ENCODE results near the gene FHIP2A. TPM values are rescaled to one million over a fixed set of nuclear protein-coding genes. Genes with fewer than 3 reads are reported as not detected.
"Not testable (repeated sequence)": the region's sequence is repeated elsewhere in the genome, so short reads cannot be mapped to it uniquely, and the experiment has no call there.

FHIP2A gene
- total and polyA plus RNA-seq, 4 donors = 26.8 to 46.4 (median 27.6) TPM

- no peak for DNase-seq (ENCODE audit: low read depth in 4 of 6, low spot score in 6 of 6)
- no peaks in the 10 kb centered on the region for H3K4me1 ChIP-seq (ENCODE audit: control insufficient read depth, insufficient read depth, low read length)
- no peaks in the 10 kb centered on the region for H3K27me3 ChIP-seq (ENCODE audit: control insufficient read depth, insufficient read depth, low read length)
- no peak overlapping the region for H3K4me3 ChIP-seq (ENCODE audit: low read depth, low read length)
- no peak overlapping the region for H3K27ac ChIP-seq (ENCODE audit: low read depth, low read length)
- H3K9me3 ChIP-seq (ENCODE audit: control insufficient read depth, insufficient read depth, low read length) = no peaks in the 10 kb centered on the region
- peaks cover 31% of the 10 kb centered on the region for H3K36me3 ChIP-seq (ENCODE audit: control insufficient read depth, insufficient read depth, low read length)
Measured at GRCh38 chr10:114852197-114852596, 30.6 kb downstream of the FHIP2A start.

GRCh38 chr10:114854906-114855305 is 33.3 kb downstream of the FHIP2A start:
- Histone ChIP-seq H3K36me3 (ENCODE audit: control insufficient read depth, insufficient read depth, low read length) (peaks cover 18% of the 10 kb centered on the region), H3K9me3 (ENCODE audit: control insufficient read depth, insufficient read depth, low read length) (no peaks in the 10 kb centered on the region), H3K4me1 (ENCODE audit: control insufficient read depth, insufficient read depth, low read length) (no peaks in the 10 kb centered on the region), H3K27ac (ENCODE audit: low read depth, low read length) (no peak overlapping the region), H3K27me3 (ENCODE audit: control insufficient read depth, insufficient read depth, low read length) (no peaks in the 10 kb centered on the region), H3K4me3 (ENCODE audit: low read depth, low read length) (no peak overlapping the region)
- DNase-seq (ENCODE audit: low read depth in 4 of 6, low spot score in 6 of 6) = no peak
- no CpG with 5 or more reads among the region's 1 CpG for WGBS (ENCODE audit: insufficient coverage)

GRCh38 chr10:114855776-114856543 is 34.4 kb downstream of the FHIP2A start:
- no peak overlapping the region for H3K4me3 ChIP-seq (ENCODE audit: low read depth, low read length)
- H3K36me3 ChIP-seq (ENCODE audit: control insufficient read depth, insufficient read depth, low read length) = peaks cover 11% of the 10 kb centered on the region
- no peaks in the 10 kb centered on the region for H3K9me3 ChIP-seq (ENCODE audit: control insufficient read depth, insufficient read depth, low read length)
- H3K27me3 ChIP-seq (ENCODE audit: control insufficient read depth, insufficient read depth, low read length) = no peaks in the 10 kb centered on the region
- H3K4me1 ChIP-seq (ENCODE audit: control insufficient read depth, insufficient read depth, low read length) = no peaks in the 10 kb centered on the region
- DNase-seq (ENCODE audit: low read depth in 4 of 6, low spot score in 6 of 6) = no peak
- WGBS (ENCODE audit: insufficient coverage) = 71% methylated on average over 1 of the region's 7 CpGs
- H3K27ac ChIP-seq (ENCODE audit: low read depth, low read length) = no peak overlapping the region

GRCh38 chr10:114856544-114857287 is 35.1 kb downstream of the FHIP2A start:
- DNase-seq (ENCODE audit: low read depth in 4 of 6, low spot score in 6 of 6) = no peak
- no peaks in the 10 kb centered on the region for H3K9me3 ChIP-seq (ENCODE audit: control insufficient read depth, insufficient read depth, low read length)
- no peaks in the 10 kb centered on the region for H3K27me3 ChIP-seq (ENCODE audit: control insufficient read depth, insufficient read depth, low read length)
- no peak overlapping the region for H3K4me3 ChIP-seq (ENCODE audit: low read depth, low read length)
- H3K36me3 ChIP-seq (ENCODE audit: control insufficient read depth, insufficient read depth, low read length) = peaks cover 9% of the 10 kb centered on the region
- H3K4me1 ChIP-seq (ENCODE audit: control insufficient read depth, insufficient read depth, low read length) = no peaks in the 10 kb centered on the region
- H3K27ac ChIP-seq (ENCODE audit: low read depth, low read length) = no peak overlapping the region
- 86% methylated on average over 3 of the region's 9 CpGs for WGBS (ENCODE audit: insufficient coverage)

GRCh38 chr10:114857288-114857565 is 35.6 kb downstream of the FHIP2A start:
- not testable (repeated sequence) for DNase-seq (ENCODE audit: low read depth in 4 of 6, low spot score in 6 of 6); H3K4me3 ChIP-seq (ENCODE audit: low read depth, low read length); H3K27ac ChIP-seq (ENCODE audit: low read depth, low read length); H3K4me1 ChIP-seq (ENCODE audit: control insufficient read depth, insufficient read depth, low read length); H3K36me3 ChIP-seq (ENCODE audit: control insufficient read depth, insufficient read depth, low read length); H3K9me3 ChIP-seq (ENCODE audit: control insufficient read depth, insufficient read depth, low read length); H3K27me3 ChIP-seq (ENCODE audit: control insufficient read depth, insufficient read depth, low read length)
- 95% methylated on average over 5 of the region's 8 CpGs for WGBS (ENCODE audit: insufficient coverage)

GRCh38 chr10:114857922-114858629 is 36.5 kb downstream of the FHIP2A start:
- Histone ChIP-seq H3K27ac (ENCODE audit: low read depth, low read length) (no peak overlapping the region), H3K9me3 (ENCODE audit: control insufficient read depth, insufficient read depth, low read length) (no peaks in the 10 kb centered on the region), H3K4me1 (ENCODE audit: control insufficient read depth, insufficient read depth, low read length) (no peaks in the 10 kb centered on the region), H3K4me3 (ENCODE audit: low read depth, low read length) (no peak overlapping the region), H3K36me3 (ENCODE audit: control insufficient read depth, insufficient read depth, low read length) (peaks cover 9% of the 10 kb centered on the region), H3K27me3 (ENCODE audit: control insufficient read depth, insufficient read depth, low read length) (no peaks in the 10 kb centered on the region)
- no peak for DNase-seq (ENCODE audit: low read depth in 4 of 6, low spot score in 6 of 6)
- WGBS (ENCODE audit: insufficient coverage) = no CpG with 5 or more reads among the region's 2 CpGs

GRCh38 chr10:114859222-114859621 is 37.6 kb downstream of the FHIP2A start:
- no peaks in the 10 kb centered on the region for H3K27me3 ChIP-seq (ENCODE audit: control insufficient read depth, insufficient read depth, low read length)
- no peaks in the 10 kb centered on the region for H3K9me3 ChIP-seq (ENCODE audit: control insufficient read depth, insufficient read depth, low read length)
- peaks cover 7% of the 10 kb centered on the region for H3K36me3 ChIP-seq (ENCODE audit: control insufficient read depth, insufficient read depth, low read length)
- no peaks in the 10 kb centered on the region for H3K4me1 ChIP-seq (ENCODE audit: control insufficient read depth, insufficient read depth, low read length)
- DNase-seq (ENCODE audit: low read depth in 4 of 6, low spot score in 6 of 6) = no peak
- H3K4me3 ChIP-seq (ENCODE audit: low read depth, low read length) = no peak overlapping the region
- H3K27ac ChIP-seq (ENCODE audit: low read depth, low read length) = no peak overlapping the region
- 77% methylated on average over 7 of the region's 7 CpGs for WGBS (ENCODE audit: insufficient coverage)

- Histone ChIP-seq H3K36me3 (ENCODE audit: control insufficient read depth, insufficient read depth, low read length) (no peaks in the 10 kb centered on the region), H3K27ac (ENCODE audit: low read depth, low read length) (no peak overlapping the region), H3K4me3 (ENCODE audit: low read depth, low read length) (no peak overlapping the region), H3K27me3 (ENCODE audit: control insufficient read depth, insufficient read depth, low read length) (no peaks in the 10 kb centered on the region), H3K9me3 (ENCODE audit: control insufficient read depth, insufficient read depth, low read length) (no peaks in the 10 kb centered on the region), H3K4me1 (ENCODE audit: control insufficient read depth, insufficient read depth, low read length) (no peaks in the 10 kb centered on the region)
- 100% methylated on average over 1 of the region's 4 CpGs for WGBS (ENCODE audit: insufficient coverage)
- no peak for DNase-seq (ENCODE audit: low read depth in 4 of 6, low spot score in 6 of 6)
Measured at GRCh38 chr10:114862456-114862855, 40.9 kb downstream of the FHIP2A start.

- no peak for DNase-seq (ENCODE audit: low read depth in 4 of 6, low spot score in 6 of 6)
- no CpG with 5 or more reads among the region's 2 CpGs for WGBS (ENCODE audit: insufficient coverage)
- Histone ChIP-seq H3K27ac (ENCODE audit: low read depth, low read length) (no peak overlapping the region), H3K9me3 (ENCODE audit: control insufficient read depth, insufficient read depth, low read length) (no peaks in the 10 kb centered on the region), H3K36me3 (ENCODE audit: control insufficient read depth, insufficient read depth, low read length) (no peaks in the 10 kb centered on the region), H3K4me1 (ENCODE audit: control insufficient read depth, insufficient read depth, low read length) (no peaks in the 10 kb centered on the region), H3K4me3 (ENCODE audit: low read depth, low read length) (no peak overlapping the region), H3K27me3 (ENCODE audit: control insufficient read depth, insufficient read depth, low read length) (no peaks in the 10 kb centered on the region)
Measured at GRCh38 chr10:114867365-114867764, 45.8 kb downstream of the FHIP2A start.
